ENCODE data around the gene PROCA1. TPM values are rescaled to one million over a fixed set of nuclear protein-coding genes. Genes with fewer than 3 reads are reported as not detected.

The PROCA1 gene
- total and polyA plus RNA-seq, 9 of the 15 experiments (the other 6 are each of a cell fraction or from before 2014, with no cell fraction given) = 0.78 to 16.2 (median 5.6) TPM

DNA sequence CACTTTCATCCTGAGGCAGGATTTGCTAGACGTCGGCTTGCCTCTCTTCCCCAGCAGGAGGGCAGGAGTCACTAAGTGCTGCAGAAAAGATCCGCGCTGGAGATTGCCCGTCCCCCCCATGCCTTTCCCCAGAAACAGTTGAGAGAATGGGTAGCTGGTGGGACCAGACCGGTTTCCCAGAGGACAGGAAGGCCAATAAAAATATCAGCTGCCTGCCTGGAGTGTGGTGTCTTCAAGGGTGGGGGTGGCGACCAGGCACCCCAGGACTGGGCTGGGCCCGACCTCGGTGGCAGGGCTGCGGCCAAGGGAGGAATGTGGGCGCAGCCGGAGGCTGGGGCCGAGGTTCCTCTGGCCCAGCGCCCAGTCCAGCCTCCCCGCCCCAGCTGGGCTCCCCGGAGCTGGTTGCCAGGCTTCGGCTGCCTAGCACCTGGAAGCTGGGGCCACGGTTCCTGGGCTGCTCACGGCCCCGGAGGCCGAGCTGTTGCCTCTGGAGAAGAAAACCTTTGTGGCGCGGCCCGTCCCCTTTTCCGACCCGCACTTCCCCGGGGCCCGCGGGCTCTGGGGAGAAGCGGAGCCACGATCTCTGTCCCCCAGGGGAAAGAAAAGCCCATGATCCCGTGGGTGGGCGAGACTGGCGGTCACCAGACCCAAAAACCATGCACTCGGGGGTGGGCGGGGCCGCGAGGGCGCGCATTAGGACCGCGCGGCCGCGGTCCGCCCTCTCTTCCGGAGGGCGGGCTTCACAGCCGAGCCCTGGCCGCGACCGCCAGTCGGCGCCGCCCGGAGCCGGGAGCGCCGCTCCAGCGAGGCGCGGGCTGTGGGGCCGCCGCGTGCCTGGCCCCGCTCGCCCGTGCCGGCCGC, 31.8 kb upstream of the PROCA1 start, which contains the start of gene TRAF4 (continued):
- TF ChIP-seq, protein P1, sequence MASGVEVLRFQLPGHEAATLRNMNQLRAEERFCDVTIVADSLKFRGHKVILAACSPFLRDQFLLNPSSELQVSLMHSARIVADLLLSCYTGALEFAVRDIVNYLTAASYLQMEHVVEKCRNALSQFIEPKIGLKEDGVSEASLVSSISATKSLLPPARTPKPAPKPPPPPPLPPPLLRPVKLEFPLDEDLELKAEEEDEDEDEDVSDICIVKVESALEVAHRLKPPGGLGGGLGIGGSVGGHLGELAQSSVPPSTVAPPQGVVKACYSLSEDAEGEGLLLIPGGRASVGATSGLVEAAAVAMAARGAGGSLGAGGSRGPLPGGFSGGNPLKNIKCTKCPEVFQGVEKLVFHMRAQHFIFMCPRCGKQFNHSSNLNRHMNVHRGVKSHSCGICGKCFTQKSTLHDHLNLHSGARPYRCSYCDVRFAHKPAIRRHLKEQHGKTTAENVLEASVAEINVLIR (CRISPR knock-in tag; IDR thresholded peaks at IDR 0.05) = no peak
- TF ChIP-seq OTX1 (CRISPR knock-in tag; IDR thresholded peaks at IDR 0.05) (0 out of 2 replicates have a peak, but pooled peaks have one; percentile 49), MED1 (CRISPR knock-in tag; IDR thresholded peaks at IDR 0.05; ENCODE audit: borderline replicate concordance) (no peak), BCOR (IDR thresholded peaks at IDR 0.05) (peak; percentile 14; the same call in 1 of the 2 replicates), ZBTB17 (CRISPR knock-in tag; IDR thresholded peaks at IDR 0.05) (0 out of 2 replicates have a peak, but pooled peaks have one; percentile 45), SMAD1 (IDR thresholded peaks at IDR 0.05; ENCODE audit: low read depth, low read length, partially characterized antibody) (peak; percentile 74), MAFK (IDR thresholded peaks at IDR 0.05; ENCODE audit: low read length) (no peak), RCOR1 (IDR thresholded peaks at IDR 0.05; ENCODE audit: borderline replicate concordance in 1 of 2, low read depth in 2 of 2, low read length in 2 of 2) (peak; percentile 6 to 68; a peak in 2 of 4 replicates), ZNF717 (CRISPR knock-in tag; IDR thresholded peaks at IDR 0.05) (peak; percentile 30; the same call in 1 of the 2 replicates), HCFC1 (IDR thresholded peaks at IDR 0.05; ENCODE audit: low read depth, low read length) (peak; percentile 58; the same call in 1 of the 2 replicates), SMARCE1 (IDR thresholded peaks at IDR 0.05) (peak; percentile 73), SUPT5H (IDR thresholded peaks at IDR 0.05) (0 out of 2 replicates have a peak, but pooled peaks have one; percentile 49), ZNF431 (CRISPR knock-in tag; IDR thresholded peaks at IDR 0.05) (peak; percentile 89; the same call in 1 of the 2 replicates), POLR2B (IDR thresholded peaks at IDR 0.05; ENCODE audit: low read depth, partially characterized antibody) (no peak), ZNF75A (CRISPR knock-in tag; IDR thresholded peaks at IDR 0.05) (0 out of 2 replicates have a peak, but pooled peaks have one; percentile 26), HNRNPL (IDR thresholded peaks at IDR 0.05; ENCODE audit: low read depth, low read length) (peak; percentile 81), TEAD1 (CRISPR knock-in tag; IDR thresholded peaks at IDR 0.05) (peak in 1 of 2 experiments; percentile 80; a peak in 2 of 4 replicates)
- TF ChIP-seq, protein P2, sequence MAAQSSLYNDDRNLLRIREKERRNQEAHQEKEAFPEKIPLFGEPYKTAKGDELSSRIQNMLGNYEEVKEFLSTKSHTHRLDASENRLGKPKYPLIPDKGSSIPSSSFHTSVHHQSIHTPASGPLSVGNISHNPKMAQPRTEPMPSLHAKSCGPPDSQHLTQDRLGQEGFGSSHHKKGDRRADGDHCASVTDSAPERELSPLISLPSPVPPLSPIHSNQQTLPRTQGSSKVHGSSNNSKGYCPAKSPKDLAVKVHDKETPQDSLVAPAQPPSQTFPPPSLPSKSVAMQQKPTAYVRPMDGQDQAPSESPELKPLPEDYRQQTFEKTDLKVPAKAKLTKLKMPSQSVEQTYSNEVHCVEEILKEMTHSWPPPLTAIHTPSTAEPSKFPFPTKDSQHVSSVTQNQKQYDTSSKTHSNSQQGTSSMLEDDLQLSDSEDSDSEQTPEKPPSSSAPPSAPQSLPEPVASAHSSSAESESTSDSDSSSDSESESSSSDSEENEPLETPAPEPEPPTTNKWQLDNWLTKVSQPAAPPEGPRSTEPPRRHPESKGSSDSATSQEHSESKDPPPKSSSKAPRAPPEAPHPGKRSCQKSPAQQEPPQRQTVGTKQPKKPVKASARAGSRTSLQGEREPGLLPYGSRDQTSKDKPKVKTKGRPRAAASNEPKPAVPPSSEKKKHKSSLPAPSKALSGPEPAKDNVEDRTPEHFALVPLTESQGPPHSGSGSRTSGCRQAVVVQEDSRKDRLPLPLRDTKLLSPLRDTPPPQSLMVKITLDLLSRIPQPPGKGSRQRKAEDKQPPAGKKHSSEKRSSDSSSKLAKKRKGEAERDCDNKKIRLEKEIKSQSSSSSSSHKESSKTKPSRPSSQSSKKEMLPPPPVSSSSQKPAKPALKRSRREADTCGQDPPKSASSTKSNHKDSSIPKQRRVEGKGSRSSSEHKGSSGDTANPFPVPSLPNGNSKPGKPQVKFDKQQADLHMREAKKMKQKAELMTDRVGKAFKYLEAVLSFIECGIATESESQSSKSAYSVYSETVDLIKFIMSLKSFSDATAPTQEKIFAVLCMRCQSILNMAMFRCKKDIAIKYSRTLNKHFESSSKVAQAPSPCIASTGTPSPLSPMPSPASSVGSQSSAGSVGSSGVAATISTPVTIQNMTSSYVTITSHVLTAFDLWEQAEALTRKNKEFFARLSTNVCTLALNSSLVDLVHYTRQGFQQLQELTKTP (IDR thresholded peaks at IDR 0.05; ENCODE audit: low read depth in 1 of 2, partially characterized antibody in 2 of 2) = peak in 1 of 2 experiments; percentile 18
- TF ChIP-seq, protein P3, sequence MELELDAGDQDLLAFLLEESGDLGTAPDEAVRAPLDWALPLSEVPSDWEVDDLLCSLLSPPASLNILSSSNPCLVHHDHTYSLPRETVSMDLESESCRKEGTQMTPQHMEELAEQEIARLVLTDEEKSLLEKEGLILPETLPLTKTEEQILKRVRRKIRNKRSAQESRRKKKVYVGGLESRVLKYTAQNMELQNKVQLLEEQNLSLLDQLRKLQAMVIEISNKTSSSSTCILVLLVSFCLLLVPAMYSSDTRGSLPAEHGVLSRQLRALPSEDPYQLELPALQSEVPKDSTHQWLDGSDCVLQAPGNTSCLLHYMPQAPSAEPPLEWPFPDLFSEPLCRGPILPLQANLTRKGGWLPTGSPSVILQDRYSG (tag; conservative IDR thresholded peaks at IDR 0.05; ENCODE audit: low read depth) = 0 out of 2 replicates have a peak, but pooled peaks have one; percentile 48
- TF ChIP-seq, protein P4, sequence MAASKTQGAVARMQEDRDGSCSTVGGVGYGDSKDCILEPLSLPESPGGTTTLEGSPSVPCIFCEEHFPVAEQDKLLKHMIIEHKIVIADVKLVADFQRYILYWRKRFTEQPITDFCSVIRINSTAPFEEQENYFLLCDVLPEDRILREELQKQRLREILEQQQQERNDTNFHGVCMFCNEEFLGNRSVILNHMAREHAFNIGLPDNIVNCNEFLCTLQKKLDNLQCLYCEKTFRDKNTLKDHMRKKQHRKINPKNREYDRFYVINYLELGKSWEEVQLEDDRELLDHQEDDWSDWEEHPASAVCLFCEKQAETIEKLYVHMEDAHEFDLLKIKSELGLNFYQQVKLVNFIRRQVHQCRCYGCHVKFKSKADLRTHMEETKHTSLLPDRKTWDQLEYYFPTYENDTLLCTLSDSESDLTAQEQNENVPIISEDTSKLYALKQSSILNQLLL (CRISPR knock-in tag; IDR thresholded peaks at IDR 0.05; ENCODE audit: borderline replicate concordance) = no peak
